GM18861 (cell line): ENCODE data around the gene EIF4ENIF1.
"Not testable (repeated sequence)": the region's sequence is repeated elsewhere in the genome, so short reads cannot be mapped to it uniquely, and the experiment has no call there.

Experiments used
- ATAC-seq: cut with Tn5 transposase; IDR thresholded peaks from one replicate; pipeline ENCODE4 v1.9.1; 2021; ENCODE audit not compliant: unreplicated experiment

EIF4ENIF1 gene, protein sequence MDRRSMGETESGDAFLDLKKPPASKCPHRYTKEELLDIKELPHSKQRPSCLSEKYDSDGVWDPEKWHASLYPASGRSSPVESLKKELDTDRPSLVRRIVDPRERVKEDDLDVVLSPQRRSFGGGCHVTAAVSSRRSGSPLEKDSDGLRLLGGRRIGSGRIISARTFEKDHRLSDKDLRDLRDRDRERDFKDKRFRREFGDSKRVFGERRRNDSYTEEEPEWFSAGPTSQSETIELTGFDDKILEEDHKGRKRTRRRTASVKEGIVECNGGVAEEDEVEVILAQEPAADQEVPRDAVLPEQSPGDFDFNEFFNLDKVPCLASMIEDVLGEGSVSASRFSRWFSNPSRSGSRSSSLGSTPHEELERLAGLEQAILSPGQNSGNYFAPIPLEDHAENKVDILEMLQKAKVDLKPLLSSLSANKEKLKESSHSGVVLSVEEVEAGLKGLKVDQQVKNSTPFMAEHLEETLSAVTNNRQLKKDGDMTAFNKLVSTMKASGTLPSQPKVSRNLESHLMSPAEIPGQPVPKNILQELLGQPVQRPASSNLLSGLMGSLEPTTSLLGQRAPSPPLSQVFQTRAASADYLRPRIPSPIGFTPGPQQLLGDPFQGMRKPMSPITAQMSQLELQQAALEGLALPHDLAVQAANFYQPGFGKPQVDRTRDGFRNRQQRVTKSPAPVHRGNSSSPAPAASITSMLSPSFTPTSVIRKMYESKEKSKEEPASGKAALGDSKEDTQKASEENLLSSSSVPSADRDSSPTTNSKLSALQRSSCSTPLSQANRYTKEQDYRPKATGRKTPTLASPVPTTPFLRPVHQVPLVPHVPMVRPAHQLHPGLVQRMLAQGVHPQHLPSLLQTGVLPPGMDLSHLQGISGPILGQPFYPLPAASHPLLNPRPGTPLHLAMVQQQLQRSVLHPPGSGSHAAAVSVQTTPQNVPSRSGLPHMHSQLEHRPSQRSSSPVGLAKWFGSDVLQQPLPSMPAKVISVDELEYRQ

GRCh38 chr22:31489632-31490495, at the start of gene EIF4ENIF1:
EIF4ENIF1 (minus strand) TSS chr22:31489842; CDS start chr22:31488718, 1,124 bp downstream.
- ATAC-seq: peak; percentile 10

DNA sequence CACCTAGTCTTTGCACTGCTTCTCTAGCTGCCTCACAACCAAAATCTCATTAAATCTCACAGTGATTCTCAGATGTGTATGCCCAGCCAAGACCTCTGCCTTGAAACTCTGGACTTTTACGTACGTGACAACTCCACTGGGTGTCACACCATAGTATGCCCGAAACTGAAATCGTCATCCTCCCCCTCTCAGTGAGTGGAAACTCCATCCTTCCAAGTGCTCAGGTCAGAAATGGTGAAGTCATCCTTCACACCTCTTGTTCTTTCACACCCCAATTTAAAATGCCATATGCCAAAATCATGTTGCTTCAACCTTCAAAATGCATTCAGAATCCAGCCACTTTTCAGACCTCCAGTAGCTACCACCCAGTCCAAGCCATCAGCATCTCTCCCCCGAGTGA, 49.2 kb upstream of the EIF4ENIF1 start:
- ATAC-seq: no peak

- no peak for ATAC-seq
Observed at GRCh38 chr22:31537019-31537535, 47.4 kb upstream of the EIF4ENIF1 start.

- no peak for ATAC-seq
Observed at GRCh38 chr22:31533374-31533773, 43.7 kb upstream of the EIF4ENIF1 start.

DNA sequence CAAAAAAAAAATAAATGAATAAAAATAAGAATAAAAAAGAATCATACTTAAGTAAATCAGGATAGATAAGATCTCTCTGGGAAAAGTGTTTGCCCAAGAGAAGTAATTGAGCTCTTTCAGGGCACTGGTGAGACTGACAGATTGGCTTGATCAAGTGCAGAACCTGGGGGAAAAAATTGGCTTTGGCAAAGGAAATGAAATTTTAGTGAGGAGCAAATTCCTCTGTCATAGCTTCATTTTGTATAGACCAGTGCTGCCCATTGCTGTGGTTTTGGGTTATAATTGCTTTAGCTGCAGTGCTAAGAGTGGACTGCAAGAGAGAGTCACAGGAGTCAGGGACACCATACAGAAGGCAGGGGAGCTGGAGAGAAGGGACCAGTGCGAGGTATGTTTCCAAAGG, 42.4 kb upstream of the EIF4ENIF1 start:
- no peak for ATAC-seq

DNA sequence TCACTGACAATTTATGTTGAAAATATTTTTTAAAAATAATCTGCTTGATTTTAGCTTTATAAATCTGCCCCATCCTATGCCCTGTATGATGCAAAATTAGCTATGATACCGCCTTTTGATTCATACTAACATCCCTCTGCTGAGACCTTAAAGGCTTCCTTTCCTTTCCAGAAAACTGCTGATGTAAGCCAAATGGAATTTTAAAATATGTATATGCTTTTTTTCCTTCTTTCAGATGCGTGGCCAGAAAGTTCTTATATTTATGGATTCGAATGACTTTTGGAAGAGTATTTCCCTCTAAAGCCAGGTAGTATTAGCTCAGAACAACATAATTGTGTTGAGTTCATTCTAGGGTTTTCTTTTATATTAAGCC, 41.2 kb upstream of the EIF4ENIF1 start:
- no peak for ATAC-seq

- no peak for ATAC-seq
Observed at GRCh38 chr22:31526270-31526669, 36.6 kb upstream of the EIF4ENIF1 start.

DNA sequence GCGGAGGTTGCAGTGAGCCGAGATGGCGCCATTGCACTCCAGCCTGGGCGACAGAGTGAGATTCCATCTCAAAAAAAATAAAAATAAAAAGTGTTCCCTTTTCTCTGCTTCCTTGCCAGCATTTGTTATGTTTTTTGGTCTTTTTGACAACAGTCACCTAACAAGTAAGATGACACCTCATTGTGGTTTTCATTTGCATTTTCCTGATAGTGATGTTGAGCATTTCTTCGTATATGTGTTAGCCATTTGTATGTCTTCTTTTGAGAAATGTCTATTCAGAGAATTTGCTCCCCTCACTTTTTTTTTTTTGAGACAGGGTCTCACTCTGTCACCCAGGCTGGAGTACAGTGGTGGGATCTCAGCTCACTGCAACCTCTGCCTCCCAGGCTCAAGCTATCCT, 34.5 kb upstream of the EIF4ENIF1 start:
- not testable (repeated sequence) for ATAC-seq

DNA sequence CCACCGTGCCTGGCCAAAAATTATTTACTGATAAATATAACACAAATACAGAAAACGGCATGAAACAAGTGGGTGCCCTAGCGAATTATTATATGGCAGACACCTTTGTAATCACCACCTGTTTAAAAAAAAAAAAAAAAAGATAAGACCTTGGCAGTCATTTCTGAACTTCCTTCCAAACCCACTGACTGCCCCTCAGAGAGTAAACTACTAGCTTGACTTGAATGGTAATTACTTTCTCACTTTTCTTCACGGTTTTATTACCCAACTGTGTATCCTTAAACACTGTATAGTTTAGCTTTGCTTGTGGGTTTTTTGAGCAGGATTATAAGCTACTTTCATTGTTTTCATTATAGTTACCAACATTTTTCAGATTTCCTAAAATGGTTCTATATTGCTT, 30.4 kb upstream of the EIF4ENIF1 start:
- no peak for ATAC-seq

- no peak for ATAC-seq
Observed at GRCh38 chr22:31509061-31509762, 19.6 kb upstream of the EIF4ENIF1 start.

- ATAC-seq: no peak
Observed at GRCh38 chr22:31508536-31508935, 18.9 kb upstream of the EIF4ENIF1 start.

- ATAC-seq: not testable (repeated sequence)
Observed at GRCh38 chr22:31507517-31507916, 17.9 kb upstream of the EIF4ENIF1 start.

- ATAC-seq: no peak
Observed at GRCh38 chr22:31504282-31504681, 14.6 kb upstream of the EIF4ENIF1 start.

DNA sequence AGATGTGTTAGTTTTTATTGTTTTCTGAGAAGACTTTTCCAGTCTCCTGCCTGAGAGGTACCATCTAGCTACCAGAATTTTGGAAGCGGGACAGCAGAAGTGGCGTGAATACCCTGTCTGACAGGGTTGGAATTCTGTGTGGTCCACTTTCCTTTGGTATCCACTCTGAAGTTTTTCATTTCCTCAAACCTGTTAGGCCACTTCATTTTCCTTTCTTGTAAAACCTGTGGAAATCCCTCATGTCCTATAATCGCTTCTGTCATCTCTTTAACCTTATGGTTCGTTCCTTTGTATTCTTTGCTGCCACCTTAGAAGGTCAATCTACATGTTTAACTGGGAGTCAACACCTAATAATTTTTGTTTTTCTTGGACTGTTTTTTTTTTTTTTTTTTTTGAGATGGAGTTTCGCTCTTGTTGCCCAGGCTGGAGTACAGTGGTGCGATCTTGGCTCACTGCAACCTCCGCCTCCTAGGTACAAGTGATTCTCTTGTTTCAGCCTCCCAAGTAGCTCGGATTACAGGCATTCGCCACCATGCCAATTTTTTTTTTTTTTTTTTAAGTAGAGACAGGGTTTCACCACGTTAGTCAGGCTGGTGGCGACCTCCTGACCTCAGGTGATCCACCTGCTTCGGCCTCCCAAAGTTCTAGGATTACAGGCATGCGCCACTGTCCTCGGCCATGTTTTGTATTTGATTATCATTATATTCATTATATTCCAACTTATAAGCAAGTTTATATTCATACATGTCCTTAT, 13.7 kb upstream of the EIF4ENIF1 start:
- ATAC-seq: no peak

- ATAC-seq: no peak
Observed at GRCh38 chr22:31501738-31502137, 12.1 kb upstream of the EIF4ENIF1 start.

DNA sequence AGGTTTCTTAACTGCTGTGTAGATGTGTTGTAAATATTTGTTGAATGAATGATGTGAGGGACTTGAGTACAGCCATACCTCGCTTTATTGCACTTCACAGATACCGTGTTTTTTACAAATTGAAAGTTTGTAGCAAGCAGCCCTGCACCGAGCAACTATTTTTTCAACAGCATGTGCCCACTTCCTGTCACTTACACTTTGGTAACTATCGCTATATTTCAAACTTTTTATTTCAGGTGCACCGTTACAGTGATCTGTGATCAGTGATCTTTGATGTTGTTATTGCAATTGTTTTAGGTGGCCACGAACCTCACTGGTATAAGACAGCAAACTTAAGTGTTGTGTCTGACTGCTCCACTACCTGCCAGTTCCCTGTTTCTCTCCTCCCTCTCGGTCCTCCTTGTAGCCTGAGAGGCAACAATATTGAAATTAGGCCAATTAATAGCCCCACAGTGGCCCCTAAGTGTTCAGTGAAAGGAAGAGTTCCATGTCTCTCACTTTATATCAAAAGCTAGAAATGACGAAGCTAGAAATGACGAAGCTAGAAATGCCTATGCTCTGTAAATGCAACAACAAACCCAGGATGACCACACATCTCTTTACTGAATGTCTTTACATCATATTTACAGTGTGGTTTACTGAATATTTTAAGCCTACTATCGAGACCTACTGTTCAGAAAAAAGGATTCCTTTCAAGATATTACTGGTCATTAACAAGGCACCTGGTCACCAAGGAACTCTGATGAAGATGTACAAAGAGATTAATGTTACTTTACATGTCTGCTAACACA, 7.7 kb upstream of the EIF4ENIF1 start:
- no peak for ATAC-seq

GRCh38 chr22:31496735-31497146, 7.1 kb upstream of the EIF4ENIF1 start:
- no peak for ATAC-seq

GRCh38 chr22:31496007-31496734, 6.5 kb upstream of the EIF4ENIF1 start, which contains the start of gene SFI1:
SFI1 (plus strand) TSS chr22:31496536; CDS start chr22:31508285, 11,749 bp downstream.
- peak; percentile 64 for ATAC-seq
